T-helper 1 cell treated with Interleukin-12 subunit alpha and Interleukin-12 subunit beta and Interleukin-4 antibody, amounts not matched to agents 30 μg/mL and 1 μg/mL, for 36 hours (primary cell): Measurements from ENCODE around the gene TJP1.

Experiments used
- H3K27ac Mint-ChIP-seq: one replicate; pipeline ENCODE4 v1.8.0; 2021; ENCODE audit warnings: mild to moderate bottlenecking, mixed read lengths
- H3K27me3 Mint-ChIP-seq: one replicate; pipeline ENCODE4 v1.8.0; 2021; ENCODE audit warnings: low read depth, mixed read lengths
- H3K36me3 Mint-ChIP-seq: one replicate; pipeline ENCODE4 v1.8.0; 2021; ENCODE audit warnings: low read depth, mixed read lengths
- H3K4me1 Mint-ChIP-seq: one replicate; pipeline ENCODE4 v1.8.0; 2021; ENCODE audit warnings: low read depth, mixed read lengths
- H3K4me3 Mint-ChIP-seq: one replicate; pipeline ENCODE4 v1.8.0; 2021; ENCODE audit warnings: mild to moderate bottlenecking, moderate library complexity, mixed read lengths
- H3K9me3 Mint-ChIP-seq: one replicate; pipeline ENCODE4 v1.8.0; 2021; ENCODE audit warnings: mixed read lengths

TJP1 gene

GRCh38 chr15:29652595-29652994 is 169.7 kb downstream of the TJP1 start:
- Mint-ChIP-seq H3K27ac (no peak overlapping the region), H3K9me3 (peaks cover 23% of the 10 kb centered on the region), H3K4me1 (no peaks in the 10 kb centered on the region), H3K27me3 (no peaks in the 10 kb centered on the region), H3K4me3 (no peak overlapping the region), H3K36me3 (no peaks in the 10 kb centered on the region)

- H3K9me3 Mint-ChIP-seq = peaks cover 26% of the 10 kb centered on the region
- H3K4me3 Mint-ChIP-seq = no peak overlapping the region
- H3K4me1 Mint-ChIP-seq = no peaks in the 10 kb centered on the region
- no peak overlapping the region for H3K27ac Mint-ChIP-seq
- H3K27me3 Mint-ChIP-seq = no peaks in the 10 kb centered on the region
- no peaks in the 10 kb centered on the region for H3K36me3 Mint-ChIP-seq
Observed at GRCh38 chr15:29651476-29652233, 170.6 kb downstream of the TJP1 start.
